Mesendoderm (in vitro differentiated cells): Measurements from ENCODE around the gene NTRK2.
A peak's percentile ranks its signal among the peaks of the same experiment; 100 is the strongest.

Experiments used
- DNase-seq: peaks from one replicate; pipeline ENCODE4 v3.0.0; 2013
- H2AK5ac ChIP-seq: 2 replicates; pipeline ENCODE4 v1.6.1; 2013; ENCODE audit warnings: low read length, inconsistent platforms
- H2BK120ac ChIP-seq: 2 replicates; pipeline ENCODE4 v1.6.1; 2013; ENCODE audit warnings: low read depth, mild to moderate bottlenecking, low read length, moderate library complexity, mixed read lengths
- H2BK15ac ChIP-seq: replicated peaks from 2 replicates; pipeline ENCODE4 v1.6.1; 2013; ENCODE audit warnings: low read depth, mild to moderate bottlenecking, moderate library complexity
- H2BK5ac ChIP-seq: 2 replicates; pipeline ENCODE4 v1.6.1; 2013; ENCODE audit warnings: low read length, inconsistent platforms
- H3K18ac ChIP-seq: 2 replicates; pipeline ENCODE4 v1.6.1; 2013; ENCODE audit warnings: mild to moderate bottlenecking, low read length, mixed read lengths
- H3K23ac ChIP-seq: one replicate; pipeline ENCODE4 v1.6.1; 2013; ENCODE audit warnings: low read length
- H3K27ac ChIP-seq: 2 replicates; pipeline ENCODE4 v1.5.1; 2013; ENCODE audit warnings: low read depth, mild to moderate bottlenecking, inconsistent platforms, low read length, moderate library complexity
- H3K27me3 ChIP-seq: 2 replicates; pipeline ENCODE4 v1.6.1; 2013; ENCODE audit warnings: low read length, control low read depth, mild to moderate bottlenecking, inconsistent platforms; ENCODE audit not compliant: insufficient read depth, poor library complexity
- H3K36me3 ChIP-seq: 2 replicates; pipeline ENCODE4 v1.6.1; 2013; ENCODE audit warnings: low read length, inconsistent platforms; ENCODE audit not compliant: control insufficient read depth, insufficient read depth
- H3K4ac ChIP-seq: one replicate; pipeline ENCODE4 v1.6.1; 2013; ENCODE audit warnings: low read depth, mild to moderate bottlenecking, low read length, moderate library complexity
- H3K4me1 ChIP-seq: 2 replicates; pipeline ENCODE4 v1.6.1; 2013; ENCODE audit warnings: low read depth, low read length, inconsistent platforms; ENCODE audit not compliant: control insufficient read depth
- H3K4me2 ChIP-seq: 2 replicates; pipeline ENCODE4 v1.6.1; 2013; ENCODE audit warnings: low read length
- H3K4me3 ChIP-seq: 2 replicates; pipeline ENCODE4 v1.5.1; 2013; ENCODE audit warnings: mild to moderate bottlenecking, low read length
- H3K56ac ChIP-seq: one replicate; pipeline ENCODE4 v1.6.1; 2013; ENCODE audit warnings: low read length
- H3K79me1 ChIP-seq: 2 replicates; pipeline ENCODE4 v1.6.1; 2013; ENCODE audit warnings: low read length, inconsistent platforms
- H3K79me2 ChIP-seq: 2 replicates; pipeline ENCODE4 v1.6.1; 2013; ENCODE audit warnings: mild to moderate bottlenecking, low read length; ENCODE audit not compliant: control insufficient read depth, insufficient read depth
- H3K9ac ChIP-seq: 2 replicates; pipeline ENCODE4 v1.6.1; 2013; ENCODE audit warnings: low read length, inconsistent platforms
- H4K5ac ChIP-seq: one replicate; pipeline ENCODE4 v1.6.1; 2013; ENCODE audit warnings: low read length
- H4K8ac ChIP-seq: one replicate; pipeline ENCODE4 v1.6.1; 2013; ENCODE audit warnings: low read depth, mild to moderate bottlenecking, control low read depth, low read length, moderate library complexity
- WGBS: extraction: QIAGEN DNeasy Blood & Tissue Kit; methylation state at CpG from one replicate; pipeline ENCODE4 v1.1.7; 2013; ENCODE audit warnings: low lambda C conversion rate, missing lambda C conversion rate; ENCODE audit not compliant: insufficient coverage; ENCODE audit errors: extremely low coverage; 5-methylcytosine and 5-hydroxymethylcytosine counted together

Gene NTRK2

DNA sequence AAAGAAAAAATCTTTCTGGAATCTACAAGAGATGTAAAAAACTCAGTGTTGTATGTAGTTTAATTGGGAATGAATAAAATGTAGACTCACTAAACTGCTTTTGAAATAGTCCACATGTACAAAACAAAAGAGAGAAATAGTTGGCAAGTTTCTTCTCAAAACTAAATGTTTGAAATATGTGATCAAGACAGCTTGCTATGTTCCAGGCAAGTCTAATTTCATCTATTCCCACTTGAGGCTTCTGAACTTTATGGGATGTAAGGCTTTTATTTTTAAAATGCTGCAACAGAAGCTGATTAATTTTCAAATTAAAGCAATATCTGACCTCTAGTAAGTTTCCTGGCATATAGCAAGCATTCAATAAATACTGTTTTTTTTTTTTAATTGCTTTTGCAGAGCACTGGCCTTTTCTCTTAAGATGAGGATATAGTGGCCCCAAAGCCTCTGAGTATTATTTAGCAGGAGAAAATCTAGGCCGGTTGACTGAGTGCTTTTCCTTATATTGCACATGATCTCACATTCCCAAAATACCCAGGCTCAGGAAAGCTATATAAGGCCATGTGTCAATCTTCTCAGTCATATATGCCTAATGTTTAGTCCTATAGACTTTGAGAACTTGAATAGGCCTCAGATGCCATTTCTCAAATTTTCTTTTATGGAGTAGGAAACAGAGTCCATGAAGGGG is 183.2 kb downstream of the NTRK2 start:
- no peak for DNase-seq
- Histone ChIP-seq H3K18ac (peak overlapping the region; percentile 80), H2AK5ac (no peak overlapping the region), H3K23ac (no peak overlapping the region), H3K56ac (no peak overlapping the region), H3K4me2 (no peak overlapping the region), H3K9ac (no peak overlapping the region), H3K27ac (peak overlapping the region; percentile 75), H3K4me3 (no peak overlapping the region), H2BK5ac (no peak overlapping the region), H3K4me1 (peaks cover 2% of the 10 kb centered on the region), H3K36me3 (no peaks in the 10 kb centered on the region), H2BK120ac (no peak overlapping the region), H2BK15ac (no peak overlapping the region), H3K4ac (peak overlapping the region; percentile 16), H3K27me3 (no peaks in the 10 kb centered on the region), H4K5ac (no peak overlapping the region), H3K79me1 (no peaks in the 10 kb centered on the region), H4K8ac (peak overlapping the region; percentile 93), H3K79me2 (no peaks in the 10 kb centered on the region)
- no CpG with 5 or more reads among the region's 1 CpG for WGBS

DNA sequence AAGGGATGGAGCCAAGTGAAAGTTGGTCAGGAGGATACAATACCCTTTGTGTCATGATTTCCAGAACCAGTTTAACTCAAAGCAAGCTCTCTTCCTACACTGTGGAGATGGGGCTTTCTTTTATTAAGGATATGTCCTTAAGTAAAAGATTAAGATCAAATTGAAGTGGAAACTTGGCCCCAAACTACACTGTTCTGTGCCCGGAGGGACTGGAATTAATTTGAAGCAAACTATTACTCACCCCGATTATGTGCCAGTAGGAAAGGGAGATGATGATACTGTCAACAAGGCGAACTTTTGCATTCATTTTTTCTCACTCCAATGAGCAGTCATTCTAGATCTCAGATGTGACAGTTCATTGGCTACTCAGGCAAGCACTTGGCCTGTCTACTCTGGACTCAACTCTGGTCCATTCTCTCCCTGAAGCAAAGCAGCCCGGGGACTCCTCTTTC is 186.7 kb downstream of the NTRK2 start:
- Histone ChIP-seq H3K79me1 (no peaks in the 10 kb centered on the region), H3K4me2 (no peak overlapping the region), H3K23ac (no peak overlapping the region), H2AK5ac (no peak overlapping the region), H2BK120ac (no peak overlapping the region), H3K4me3 (no peak overlapping the region), H3K4ac (no peak overlapping the region), H2BK5ac (no peak overlapping the region), H3K36me3 (no peaks in the 10 kb centered on the region), H3K79me2 (no peaks in the 10 kb centered on the region), H3K18ac (no peak overlapping the region), H3K27me3 (no peaks in the 10 kb centered on the region), H2BK15ac (no peak overlapping the region), H4K8ac (no peak overlapping the region), H4K5ac (no peak overlapping the region), H3K4me1 (peaks cover 2% of the 10 kb centered on the region), H3K56ac (no peak overlapping the region), H3K9ac (no peak overlapping the region), H3K27ac (no peak overlapping the region)
- no CpG with 5 or more reads among the region's 4 CpGs for WGBS
- no peak for DNase-seq

DNA sequence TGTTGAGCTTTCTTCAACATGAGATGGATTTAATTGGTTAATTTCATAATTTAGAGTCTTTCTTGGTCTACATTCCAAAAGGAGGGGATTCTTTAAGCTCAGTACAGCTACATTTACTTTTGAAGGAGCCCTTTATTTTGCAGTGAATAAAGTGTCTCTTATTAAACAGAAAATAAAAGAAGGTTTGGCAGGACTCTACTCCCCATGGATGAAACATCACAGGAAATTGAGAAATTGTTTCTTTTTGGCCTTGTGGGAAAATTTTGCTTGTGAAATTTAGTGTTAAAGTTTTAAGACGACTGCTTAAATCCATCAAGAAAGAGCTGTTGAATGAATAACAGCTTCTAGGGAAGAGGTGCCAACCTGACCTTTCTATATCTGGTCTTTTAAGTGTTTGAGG is 187.7 kb downstream of the NTRK2 start:
- H3K4me1 ChIP-seq = peaks cover under 1% of the 10 kb centered on the region
- no peak overlapping the region for H4K8ac ChIP-seq
- H3K18ac ChIP-seq = no peak overlapping the region
- H3K36me3 ChIP-seq = no peaks in the 10 kb centered on the region
- no peak overlapping the region for H4K5ac ChIP-seq
- no peak overlapping the region for H3K4me2 ChIP-seq
- H3K27ac ChIP-seq = no peak overlapping the region
- no CpG with 5 or more reads among the region's 1 CpG for WGBS
- H2AK5ac ChIP-seq = no peak overlapping the region
- no peaks in the 10 kb centered on the region for H3K27me3 ChIP-seq
- no peak overlapping the region for H3K4ac ChIP-seq
- no peak overlapping the region for H3K9ac ChIP-seq
- no peak overlapping the region for H3K4me3 ChIP-seq
- no peak overlapping the region for H2BK120ac ChIP-seq
- DNase-seq = no peak
- H3K79me1 ChIP-seq = no peaks in the 10 kb centered on the region
- H3K23ac ChIP-seq = no peak overlapping the region
- H2BK5ac ChIP-seq = no peak overlapping the region
- H3K56ac ChIP-seq = no peak overlapping the region
- H3K79me2 ChIP-seq = no peaks in the 10 kb centered on the region
- H2BK15ac ChIP-seq = no peak overlapping the region

DNA sequence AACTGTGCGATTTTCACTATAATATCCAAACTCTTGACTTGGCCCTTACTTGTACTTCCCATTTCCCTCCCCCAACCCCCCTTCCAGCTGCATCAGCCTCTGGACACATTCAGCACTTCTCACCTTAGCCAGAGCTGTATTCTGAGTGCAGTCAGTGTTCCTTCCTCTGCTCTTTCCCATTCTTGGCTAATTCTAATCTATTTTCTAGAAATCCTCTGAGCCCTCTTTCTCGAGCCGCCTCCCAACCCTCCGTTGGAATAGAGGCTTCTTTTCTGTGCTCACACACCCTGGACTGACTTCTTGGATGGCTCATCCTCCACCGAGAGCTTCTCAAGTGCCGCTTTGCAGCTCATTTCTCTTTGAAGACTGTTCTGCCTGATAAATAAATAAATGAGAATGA is 188.8 kb downstream of the NTRK2 start:
- Histone ChIP-seq H2BK15ac (peak overlapping the region; percentile 87), H2BK5ac (no peak overlapping the region), H4K5ac (no peak overlapping the region), H3K23ac (no peak overlapping the region), H3K27ac (no peak overlapping the region), H3K79me2 (no peaks in the 10 kb centered on the region), H2AK5ac (no peak overlapping the region), H3K18ac (no peak overlapping the region), H3K79me1 (no peaks in the 10 kb centered on the region), H2BK120ac (no peak overlapping the region), H3K4me1 (peaks cover under 1% of the 10 kb centered on the region), H3K4ac (no peak overlapping the region), H3K56ac (no peak overlapping the region), H4K8ac (no peak overlapping the region), H3K9ac (no peak overlapping the region), H3K4me3 (no peak overlapping the region), H3K4me2 (no peak overlapping the region), H3K36me3 (no peaks in the 10 kb centered on the region), H3K27me3 (no peaks in the 10 kb centered on the region)
- DNase-seq = no peak
- no CpG with 5 or more reads among the region's 6 CpGs for WGBS

- WGBS = no CpG with 5 or more reads among the region's 12 CpGs
- Histone ChIP-seq H3K4ac (no peak overlapping the region), H3K56ac (no peak overlapping the region), H3K9ac (no peak overlapping the region), H2BK120ac (no peak overlapping the region), H3K79me2 (no peaks in the 10 kb centered on the region), H3K4me2 (no peak overlapping the region), H3K27me3 (no peaks in the 10 kb centered on the region), H3K36me3 (no peaks in the 10 kb centered on the region), H2BK15ac (no peak overlapping the region), H4K5ac (no peak overlapping the region), H2BK5ac (no peak overlapping the region), H3K4me1 (peaks cover 2% of the 10 kb centered on the region), H3K18ac (peak overlapping the region; percentile 2), H4K8ac (no peak overlapping the region), H3K23ac (peak overlapping the region; percentile 17), H2AK5ac (no peak overlapping the region), H3K4me3 (no peak overlapping the region), H3K27ac (no peak overlapping the region), H3K79me1 (no peaks in the 10 kb centered on the region)
- peak; percentile 16 for DNase-seq
Observed at GRCh38 chr9:84860249-84861115, 191.0 kb downstream of the NTRK2 start.
